Measurements from ENCODE around the gene CCM2L.

Gene CCM2L

DNA sequence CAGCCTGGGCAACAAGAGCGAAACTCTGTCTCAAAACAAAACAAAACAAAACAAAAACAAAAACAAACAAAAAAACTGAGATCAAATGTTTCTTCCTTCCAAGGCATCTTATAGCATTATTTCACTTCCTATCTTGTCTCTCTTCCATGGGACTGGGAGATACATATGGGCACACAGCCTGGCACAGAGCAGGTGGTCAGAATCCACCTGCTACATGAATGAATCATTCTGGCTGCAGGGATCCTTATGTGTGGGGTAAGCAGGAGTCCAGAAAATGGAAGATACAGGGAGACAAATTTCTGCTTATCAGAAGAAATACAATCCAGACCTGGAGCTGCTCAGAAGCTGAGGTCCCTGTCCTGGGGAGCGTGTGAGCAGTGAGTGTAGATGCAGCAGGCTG is 18.2 kb upstream of the CCM2L start:
- no peak for DNase-seq (ENCODE audit: low read depth in 2 of 2)

DNA sequence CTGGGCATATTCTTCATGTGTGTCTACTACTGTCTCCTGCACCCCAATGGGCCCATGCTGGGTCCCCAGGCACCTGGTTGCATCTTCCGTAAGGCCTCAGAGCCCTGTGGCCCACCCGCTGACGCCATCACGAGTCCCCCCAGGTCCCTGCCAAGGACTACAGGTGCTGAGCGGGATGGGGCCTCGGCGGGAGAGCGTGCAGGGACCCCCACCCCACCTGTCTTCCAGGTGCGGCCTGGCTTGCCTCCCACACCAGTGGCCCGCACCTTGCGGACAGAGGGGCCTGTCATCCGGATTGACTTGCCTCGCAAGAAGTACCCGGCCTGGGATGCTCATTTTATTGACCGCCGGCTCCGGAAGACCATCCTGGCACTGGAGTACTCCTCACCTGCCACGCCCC is 13.2 kb upstream of the CCM2L start:
- no peak for DNase-seq (ENCODE audit: low read depth in 2 of 2)

DNA sequence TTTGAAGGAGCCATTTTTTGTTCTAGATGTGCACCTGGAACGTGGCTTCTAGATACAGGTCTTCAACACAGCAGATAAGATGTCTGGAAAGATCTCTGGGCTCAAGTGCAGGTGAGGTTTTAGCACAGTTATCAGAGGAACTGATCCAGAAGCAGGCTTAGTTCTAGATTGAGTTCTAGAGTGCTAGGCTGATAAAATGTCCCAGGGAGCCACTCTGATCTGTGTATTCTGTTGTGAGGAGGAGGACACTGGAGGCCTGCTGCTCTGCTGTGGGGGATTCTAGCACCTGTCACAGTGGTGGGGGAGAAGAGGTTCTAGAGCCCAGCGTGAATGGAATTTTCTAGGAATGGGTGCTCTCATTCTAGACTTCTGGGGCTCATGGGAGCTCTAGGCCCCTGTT is 12.0 kb upstream of the CCM2L start:
- DNase-seq (ENCODE audit: low read depth in 2 of 2) = no peak

- no peak for DNase-seq (ENCODE audit: low read depth in 2 of 2)
Observed at GRCh38 chr20:32003325-32003724, 6.9 kb upstream of the CCM2L start.

GRCh38 chr20:32004963-32005362 is 5.3 kb upstream of the CCM2L start:
- DNase-seq (ENCODE audit: low read depth in 2 of 2) = no peak

DNA sequence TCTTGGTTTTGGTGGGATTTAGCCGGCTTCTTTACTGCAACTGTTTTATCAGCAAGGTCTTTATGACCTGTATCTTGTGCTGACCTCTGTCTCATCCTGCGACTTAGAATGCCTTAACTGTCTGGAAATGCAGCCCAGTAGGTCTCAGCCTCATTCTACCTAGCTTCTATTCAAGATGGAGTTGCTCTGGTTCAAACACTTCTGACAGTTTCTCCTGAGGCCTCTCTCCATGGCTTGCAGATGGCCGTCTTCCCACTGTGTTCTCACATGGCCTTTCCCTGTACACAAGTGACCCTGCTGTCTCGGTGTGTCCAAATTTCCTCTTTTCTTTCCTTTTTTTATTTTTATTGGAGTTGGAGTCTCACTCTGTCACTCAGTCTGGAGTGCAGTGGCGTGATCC is 4.2 kb upstream of the CCM2L start:
- DNase-seq (ENCODE audit: low read depth in 2 of 2) = no peak

GRCh38 chr20:32006841-32007786 is 3.1 kb upstream of the CCM2L start:
- no peak for DNase-seq (ENCODE audit: low read depth in 2 of 2)

- DNase-seq (ENCODE audit: low read depth in 2 of 2) = no peak
Observed at GRCh38 chr20:32007787-32008616, 2.2 kb upstream of the CCM2L start.

DNA sequence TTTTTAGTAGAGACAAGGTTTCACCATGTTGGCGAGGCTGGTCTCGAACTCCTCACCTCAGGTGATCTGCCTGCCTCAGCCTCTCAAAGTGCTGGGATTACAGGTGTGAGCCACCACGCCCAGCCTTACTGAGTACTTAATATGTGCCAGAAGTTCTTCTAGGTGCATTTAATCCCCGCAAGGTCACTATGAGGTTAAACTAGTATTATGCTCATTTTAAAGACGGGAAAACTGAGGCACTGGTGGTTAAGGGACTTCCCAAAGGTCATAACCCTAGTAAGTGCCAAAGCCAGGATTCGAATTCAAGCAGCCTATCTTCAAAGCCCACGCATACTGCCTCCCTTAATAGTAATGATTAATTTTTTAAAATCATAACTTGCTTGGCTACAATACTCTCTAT is 674 bp upstream of the CCM2L start:
- DNase-seq (ENCODE audit: low read depth in 2 of 2) = no peak

GRCh38 chr20:32010666-32011065 is 428 bp downstream of the CCM2L start:
- no peak for DNase-seq (ENCODE audit: low read depth in 2 of 2)

DNA sequence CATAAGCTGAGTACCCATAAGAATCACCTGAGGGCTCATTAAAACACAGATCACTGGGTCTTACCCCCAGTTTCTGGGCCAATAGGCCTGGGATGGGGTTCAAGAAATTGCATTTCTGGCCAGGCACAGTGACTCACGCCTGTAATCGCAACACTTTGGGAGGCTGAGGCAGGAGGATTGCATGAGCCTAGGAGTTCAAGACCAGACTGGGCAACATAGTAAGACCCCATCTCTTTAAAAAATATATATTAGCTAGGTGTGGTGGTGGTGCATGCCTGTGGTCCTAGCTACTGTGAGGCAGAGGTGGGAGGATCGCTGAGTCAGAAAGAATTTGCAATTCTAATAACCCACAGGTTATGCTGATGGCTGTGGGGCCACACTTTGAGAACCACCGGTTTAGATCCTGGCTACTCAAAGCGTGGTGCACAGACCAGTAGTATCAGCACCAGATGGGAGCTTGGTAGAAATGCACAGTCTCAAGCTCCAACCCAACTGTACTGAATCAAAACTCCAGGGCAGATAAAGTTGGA is 2.0 kb downstream of the CCM2L start:
- DNase-seq (ENCODE audit: low read depth in 2 of 2) = no peak

DNA sequence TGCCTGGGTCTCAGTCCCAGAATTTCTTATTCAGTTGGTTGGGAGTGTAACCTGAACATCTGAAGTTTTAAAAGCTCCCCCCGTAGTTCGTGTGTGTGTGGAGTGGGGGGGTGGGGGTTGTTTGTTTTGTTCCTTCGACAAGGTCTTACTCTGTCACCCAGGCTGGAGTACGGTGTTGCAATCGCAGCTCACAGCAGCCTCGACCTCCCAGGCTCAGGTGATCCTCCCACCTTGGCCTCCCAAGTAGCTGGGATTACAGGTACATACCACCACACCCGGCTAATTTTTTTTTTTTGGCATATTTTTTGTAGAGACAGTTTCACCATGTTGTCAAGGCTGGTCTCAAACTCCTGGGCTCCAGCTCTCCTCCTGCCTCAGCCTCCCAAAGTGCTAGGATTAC is 3.1 kb downstream of the CCM2L start:
- DNase-seq (ENCODE audit: low read depth in 2 of 2) = no peak

- DNase-seq (ENCODE audit: low read depth in 2 of 2) = peak; percentile 15 to 18
Observed at GRCh38 chr20:32017711-32018251, 7.5 kb downstream of the CCM2L start.

- DNase-seq (ENCODE audit: low read depth in 2 of 2) = peak; percentile 40 to 56
Observed at GRCh38 chr20:32018269-32019155, 8.3 kb downstream of the CCM2L start.

DNA sequence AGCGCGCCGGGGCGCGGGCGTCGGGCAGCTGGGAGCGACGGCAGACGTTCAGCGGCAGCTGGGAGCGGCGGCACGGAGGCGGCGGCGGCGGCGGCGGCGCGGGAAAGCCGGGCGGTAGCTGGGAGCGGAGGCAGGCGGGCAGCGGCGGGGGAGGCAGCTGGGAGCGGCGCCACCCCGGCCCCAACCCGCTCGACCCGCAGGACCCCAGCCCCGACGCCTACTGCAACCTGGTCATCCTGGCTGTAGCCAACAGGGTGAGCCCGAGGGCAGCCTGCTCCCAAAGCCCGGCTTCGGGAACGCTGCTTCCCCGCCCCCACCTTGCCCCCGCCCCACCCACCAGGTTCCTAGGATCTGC is 8.9 kb downstream of the CCM2L start:
- no peak for DNase-seq (ENCODE audit: low read depth in 2 of 2)

DNA sequence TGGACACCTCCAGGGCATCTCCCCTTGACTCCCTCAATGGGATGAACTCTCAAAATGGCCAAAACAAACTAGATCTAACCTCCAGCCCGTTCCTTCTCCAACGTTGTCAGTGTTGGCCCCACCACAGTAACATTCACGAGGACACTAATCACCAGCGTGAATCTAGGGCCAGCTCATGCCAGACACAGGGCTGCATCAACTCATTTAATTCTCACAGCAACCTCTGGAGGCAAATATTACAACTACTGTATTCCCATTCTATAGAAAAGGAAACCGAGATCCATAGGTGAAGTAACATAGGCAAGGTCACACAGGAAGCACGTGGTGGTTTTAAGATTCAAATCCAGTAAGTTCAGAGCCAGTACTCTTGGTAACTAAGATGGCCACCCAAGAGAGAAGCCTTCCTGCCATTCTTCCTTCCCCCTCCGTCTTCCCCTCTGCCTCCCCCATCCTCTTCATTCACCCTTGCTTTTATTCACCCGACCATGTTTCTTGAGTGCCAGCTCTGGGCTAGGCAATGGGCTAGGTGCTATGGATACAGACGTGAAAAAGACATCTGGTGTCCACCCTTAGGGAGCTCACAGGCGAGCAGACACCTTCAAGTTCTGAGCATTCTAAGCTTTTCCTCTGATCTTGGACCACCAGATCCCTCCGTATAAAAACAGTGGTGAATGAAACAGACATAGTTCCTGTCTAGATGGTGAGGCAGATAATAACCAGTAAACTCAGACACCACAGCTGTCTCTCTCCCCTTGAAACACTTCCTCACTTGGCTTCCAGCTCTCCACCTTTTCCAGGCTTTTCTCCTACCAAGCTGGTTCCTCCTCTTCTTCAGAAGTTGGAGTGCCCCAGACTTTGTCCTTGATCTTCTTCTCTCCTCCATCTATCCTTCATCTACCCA is 9.6 kb downstream of the CCM2L start:
- DNase-seq (ENCODE audit: low read depth in 2 of 2) = no peak

- DNase-seq (ENCODE audit: low read depth in 2 of 2) = no peak
Observed at GRCh38 chr20:32021091-32021490, 10.9 kb downstream of the CCM2L start.

- no peak for DNase-seq (ENCODE audit: low read depth in 2 of 2)
Observed at GRCh38 chr20:32024683-32025295, 14.6 kb downstream of the CCM2L start.

- DNase-seq (ENCODE audit: low read depth in 2 of 2) = no peak
Observed at GRCh38 chr20:32027643-32028042, 17.4 kb downstream of the CCM2L start.
